22Rv1 (cell line): ENCODE results near the gene TAOK3.

ENCODE experiments used
- ZFX ChIP-seq: fragments of 450-650 bp; IDR thresholded peaks from 2 replicates; pipeline ENCODE4 v1.6.1; 2017; ENCODE audit warnings: antibody characterized with exemption, borderline replicate concordance
- TF ChIP-seq, protein P1 (sequence below): fragments of 450-650 bp; IDR thresholded peaks from 2 replicates; pipeline ENCODE4 v1.5.1; 2017; ENCODE audit warnings: mild to moderate bottlenecking

DNA sequence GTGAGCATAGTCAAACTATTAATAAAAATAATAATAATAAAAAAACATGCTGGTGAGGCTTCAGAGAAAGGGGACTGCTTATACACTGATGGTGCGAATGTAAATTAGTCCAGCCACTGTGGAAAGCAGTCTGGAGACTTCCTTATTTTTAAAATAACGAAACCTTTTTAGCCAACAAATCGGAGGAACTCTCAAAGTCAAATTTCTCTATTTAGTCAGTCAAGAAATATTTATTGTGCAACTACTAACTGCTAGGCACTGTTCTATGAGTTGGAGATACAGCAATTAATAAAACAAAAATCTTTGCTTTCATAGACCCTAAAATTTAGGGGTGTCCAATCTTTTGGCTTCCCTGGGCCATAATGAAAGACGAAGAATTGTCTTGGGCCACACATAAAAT lies 10.8 kb downstream of the TAOK3 start:
- TF ChIP-seq, protein P1, sequence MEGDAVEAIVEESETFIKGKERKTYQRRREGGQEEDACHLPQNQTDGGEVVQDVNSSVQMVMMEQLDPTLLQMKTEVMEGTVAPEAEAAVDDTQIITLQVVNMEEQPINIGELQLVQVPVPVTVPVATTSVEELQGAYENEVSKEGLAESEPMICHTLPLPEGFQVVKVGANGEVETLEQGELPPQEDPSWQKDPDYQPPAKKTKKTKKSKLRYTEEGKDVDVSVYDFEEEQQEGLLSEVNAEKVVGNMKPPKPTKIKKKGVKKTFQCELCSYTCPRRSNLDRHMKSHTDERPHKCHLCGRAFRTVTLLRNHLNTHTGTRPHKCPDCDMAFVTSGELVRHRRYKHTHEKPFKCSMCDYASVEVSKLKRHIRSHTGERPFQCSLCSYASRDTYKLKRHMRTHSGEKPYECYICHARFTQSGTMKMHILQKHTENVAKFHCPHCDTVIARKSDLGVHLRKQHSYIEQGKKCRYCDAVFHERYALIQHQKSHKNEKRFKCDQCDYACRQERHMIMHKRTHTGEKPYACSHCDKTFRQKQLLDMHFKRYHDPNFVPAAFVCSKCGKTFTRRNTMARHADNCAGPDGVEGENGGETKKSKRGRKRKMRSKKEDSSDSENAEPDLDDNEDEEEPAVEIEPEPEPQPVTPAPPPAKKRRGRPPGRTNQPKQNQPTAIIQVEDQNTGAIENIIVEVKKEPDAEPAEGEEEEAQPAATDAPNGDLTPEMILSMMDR = no peak
- TF ChIP-seq ZFX = no peak
